ENCODE data around the gene SLC25A42. TPM values are rescaled to one million over a fixed set of nuclear protein-coding genes. Genes with fewer than 3 reads are reported as not detected.
"Not testable (repeated sequence)": the region's sequence is repeated elsewhere in the genome, so short reads cannot be mapped to it uniquely, and the experiment has no call there.

SLC25A42 gene
- total RNA-seq, 2 donors from 2014 or later: 10.3 to 14.4 TPM

GRCh38 chr19:19098084-19098702 is 34.4 kb downstream of the SLC25A42 start:
- Histone ChIP-seq H3K27me3 (no peaks in the 10 kb centered on the region), H3K4me1 (no peaks in the 10 kb centered on the region), H3K4me3 (no peak overlapping the region), H3K9me3 (no peaks in the 10 kb centered on the region), H3K27ac (no peak overlapping the region), H3K36me3 (peaks cover 6% of the 10 kb centered on the region)
- TF ChIP-seq, protein P1, sequence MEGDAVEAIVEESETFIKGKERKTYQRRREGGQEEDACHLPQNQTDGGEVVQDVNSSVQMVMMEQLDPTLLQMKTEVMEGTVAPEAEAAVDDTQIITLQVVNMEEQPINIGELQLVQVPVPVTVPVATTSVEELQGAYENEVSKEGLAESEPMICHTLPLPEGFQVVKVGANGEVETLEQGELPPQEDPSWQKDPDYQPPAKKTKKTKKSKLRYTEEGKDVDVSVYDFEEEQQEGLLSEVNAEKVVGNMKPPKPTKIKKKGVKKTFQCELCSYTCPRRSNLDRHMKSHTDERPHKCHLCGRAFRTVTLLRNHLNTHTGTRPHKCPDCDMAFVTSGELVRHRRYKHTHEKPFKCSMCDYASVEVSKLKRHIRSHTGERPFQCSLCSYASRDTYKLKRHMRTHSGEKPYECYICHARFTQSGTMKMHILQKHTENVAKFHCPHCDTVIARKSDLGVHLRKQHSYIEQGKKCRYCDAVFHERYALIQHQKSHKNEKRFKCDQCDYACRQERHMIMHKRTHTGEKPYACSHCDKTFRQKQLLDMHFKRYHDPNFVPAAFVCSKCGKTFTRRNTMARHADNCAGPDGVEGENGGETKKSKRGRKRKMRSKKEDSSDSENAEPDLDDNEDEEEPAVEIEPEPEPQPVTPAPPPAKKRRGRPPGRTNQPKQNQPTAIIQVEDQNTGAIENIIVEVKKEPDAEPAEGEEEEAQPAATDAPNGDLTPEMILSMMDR (IDR thresholded peaks at IDR 0.05): no peak
- no peak for DNase-seq (ENCODE audit: low spot score)

- Histone ChIP-seq H3K4me3 (no peak overlapping the region), H3K27ac (no peak overlapping the region), H3K9me3 (no peaks in the 10 kb centered on the region), H3K27me3 (no peaks in the 10 kb centered on the region), H3K4me1 (no peaks in the 10 kb centered on the region), H3K36me3 (peaks cover 6% of the 10 kb centered on the region)
- no peak for DNase-seq (ENCODE audit: low spot score)
- TF ChIP-seq, protein P1 (IDR thresholded peaks at IDR 0.05): no peak
Observed at GRCh38 chr19:19098703-19099632, 35.2 kb downstream of the SLC25A42 start.

GRCh38 chr19:19101540-19101939 is 37.7 kb downstream of the SLC25A42 start:
- Histone ChIP-seq H3K27ac (no peak overlapping the region), H3K27me3 (no peaks in the 10 kb centered on the region), H3K36me3 (peaks cover 6% of the 10 kb centered on the region), H3K4me3 (no peak overlapping the region), H3K4me1 (no peaks in the 10 kb centered on the region), H3K9me3 (no peaks in the 10 kb centered on the region)
- TF ChIP-seq, protein P1 (IDR thresholded peaks at IDR 0.05): no peak
- DNase-seq (ENCODE audit: low spot score): no peak

DNA sequence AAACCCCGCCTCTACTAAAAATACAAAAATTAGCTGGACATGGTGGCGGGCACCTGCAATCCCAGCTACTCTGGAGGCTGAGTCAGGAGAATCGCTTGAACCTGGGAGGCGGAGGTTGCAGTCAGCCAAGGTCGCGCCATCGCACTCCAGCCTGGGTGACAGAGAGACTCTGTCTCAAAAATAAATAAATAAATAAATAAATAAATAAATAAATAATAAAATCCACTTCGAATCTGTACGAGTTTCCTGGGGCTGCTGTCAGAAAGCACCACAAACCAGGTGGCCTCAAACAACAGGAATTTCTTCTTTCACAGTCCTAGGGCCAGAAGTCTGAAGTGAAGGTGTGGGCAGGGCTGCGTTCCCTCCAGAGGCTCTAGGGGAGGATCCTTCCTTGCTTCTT is 38.8 kb downstream of the SLC25A42 start:
- not testable (repeated sequence) for DNase-seq (ENCODE audit: low spot score); H3K9me3 ChIP-seq; H3K36me3 ChIP-seq; H3K27ac ChIP-seq; H3K27me3 ChIP-seq; H3K4me3 ChIP-seq; H3K4me1 ChIP-seq

DNA sequence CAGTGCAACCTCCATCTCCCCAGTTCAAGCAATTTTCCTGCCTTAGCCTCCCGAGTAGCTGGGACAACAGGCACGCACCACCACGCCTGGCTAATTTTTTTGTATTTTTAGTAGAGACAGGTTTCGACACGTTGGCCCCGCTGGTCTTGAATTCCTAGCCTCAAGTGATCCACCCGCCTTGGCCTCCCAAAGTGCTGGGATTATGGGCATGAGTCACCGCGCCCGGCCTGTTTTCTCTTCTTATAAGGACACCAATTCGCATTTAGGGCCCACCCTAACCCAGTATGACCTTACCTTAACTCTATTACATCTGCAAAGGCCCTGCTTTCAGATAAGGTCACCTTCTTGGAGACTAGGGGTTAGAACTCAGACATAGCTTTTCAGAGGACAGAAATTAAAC is 39.4 kb downstream of the SLC25A42 start:
- H3K4me1 ChIP-seq: no peaks in the 10 kb centered on the region
- DNase-seq (ENCODE audit: low spot score): no peak
- H3K27ac ChIP-seq: no peak overlapping the region
- no peaks in the 10 kb centered on the region for H3K27me3 ChIP-seq
- TF ChIP-seq, protein P1 (IDR thresholded peaks at IDR 0.05): no peak
- H3K9me3 ChIP-seq: no peaks in the 10 kb centered on the region
- H3K4me3 ChIP-seq: no peak overlapping the region
- H3K36me3 ChIP-seq: peaks cover 6% of the 10 kb centered on the region

DNA sequence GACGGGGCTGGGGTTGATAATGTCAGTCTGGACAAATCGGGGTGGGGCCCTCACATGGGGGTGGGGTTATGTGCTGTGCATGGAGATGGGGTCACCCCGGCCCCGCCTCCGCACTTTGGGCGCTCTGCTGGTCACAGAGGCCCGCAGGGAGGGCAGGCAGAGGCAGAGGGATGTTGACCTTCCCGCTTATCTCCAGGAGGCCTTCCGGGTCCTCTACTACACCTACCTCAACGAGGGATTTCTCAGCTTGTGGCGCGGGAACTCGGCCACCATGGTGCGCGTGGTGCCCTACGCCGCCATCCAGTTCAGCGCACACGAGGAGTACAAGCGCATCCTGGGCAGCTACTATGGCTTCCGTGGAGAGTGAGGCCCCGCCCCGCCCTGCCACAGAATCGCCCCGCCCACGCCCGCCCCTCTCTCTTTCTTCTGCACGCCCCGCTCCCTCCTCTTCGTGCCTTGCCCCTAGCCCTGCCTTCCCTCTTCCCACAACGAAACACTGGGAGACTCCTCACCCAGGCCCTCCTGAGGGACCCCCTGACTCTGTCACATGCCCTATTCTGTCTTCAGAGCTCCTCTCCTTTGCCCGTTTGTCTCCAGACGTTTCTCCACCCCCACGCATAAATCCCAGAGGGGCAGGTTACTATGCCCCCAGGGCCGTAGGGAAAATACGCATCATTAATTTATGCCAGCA is 41.7 kb downstream of the SLC25A42 start:
- Histone ChIP-seq H3K27ac (no peak overlapping the region), H3K9me3 (no peaks in the 10 kb centered on the region), H3K27me3 (no peaks in the 10 kb centered on the region), H3K4me3 (peak overlapping the region; percentile 32 to 38), H3K4me1 (peaks cover 0 to 5% of the 10 kb centered on the region in 2 donors), H3K36me3 (no peaks in the 10 kb centered on the region)
- TF ChIP-seq, protein P1 (IDR thresholded peaks at IDR 0.05): no peak
- peak; percentile 68 for DNase-seq (ENCODE audit: low spot score)

All from right atrium auricular region (tissue), 2 donors.